ENCODE results near the gene OLIG1. TPM values are rescaled to one million over a fixed set of nuclear protein-coding genes. Genes with fewer than 3 reads are reported as not detected.

The OLIG1 gene
- total RNA-seq, 2 donors from 2014 or later = not detected

DNA sequence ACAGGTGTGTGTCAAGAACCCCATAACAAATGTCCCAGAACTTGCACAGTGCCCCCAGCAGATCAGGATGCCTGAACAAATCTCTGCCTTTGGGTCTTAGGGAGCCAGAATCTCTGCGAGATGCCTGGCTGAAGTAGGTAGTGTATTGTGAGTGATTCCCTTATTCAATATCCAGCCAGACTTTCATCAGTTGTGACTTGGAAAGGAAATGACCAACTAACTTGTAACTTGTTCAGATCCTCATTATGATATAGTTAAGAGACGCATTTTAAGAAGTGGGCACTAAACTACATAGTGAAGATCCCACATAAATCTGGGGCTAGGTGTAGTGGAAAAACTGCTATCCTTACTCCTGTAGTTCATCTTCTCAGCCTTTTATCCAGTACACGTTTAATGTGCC, 32.4 kb upstream of the OLIG1 start:
- intact Hi-C loops (cut with DNase I) = loop anchor here (10.0 kb wide), 1 partner anchor 127 kb away; no protein-coding TSS in a partner anchor
- peaks cover 20% of the 10 kb centered on the region for H3K27me3 ChIP-seq
- no peak for DNase-seq
- no peaks in the 10 kb centered on the region for H3K4me1 ChIP-seq
- no peaks in the 10 kb centered on the region for H3K36me3 ChIP-seq
- H3K9ac ChIP-seq (ENCODE audit: low read depth in 2 of 2, low read length in 2 of 2) = no peak overlapping the region
- H3K27ac ChIP-seq = no peak overlapping the region
- H3K9me3 ChIP-seq = no peaks in the 10 kb centered on the region
- TF ChIP-seq, protein P1, sequence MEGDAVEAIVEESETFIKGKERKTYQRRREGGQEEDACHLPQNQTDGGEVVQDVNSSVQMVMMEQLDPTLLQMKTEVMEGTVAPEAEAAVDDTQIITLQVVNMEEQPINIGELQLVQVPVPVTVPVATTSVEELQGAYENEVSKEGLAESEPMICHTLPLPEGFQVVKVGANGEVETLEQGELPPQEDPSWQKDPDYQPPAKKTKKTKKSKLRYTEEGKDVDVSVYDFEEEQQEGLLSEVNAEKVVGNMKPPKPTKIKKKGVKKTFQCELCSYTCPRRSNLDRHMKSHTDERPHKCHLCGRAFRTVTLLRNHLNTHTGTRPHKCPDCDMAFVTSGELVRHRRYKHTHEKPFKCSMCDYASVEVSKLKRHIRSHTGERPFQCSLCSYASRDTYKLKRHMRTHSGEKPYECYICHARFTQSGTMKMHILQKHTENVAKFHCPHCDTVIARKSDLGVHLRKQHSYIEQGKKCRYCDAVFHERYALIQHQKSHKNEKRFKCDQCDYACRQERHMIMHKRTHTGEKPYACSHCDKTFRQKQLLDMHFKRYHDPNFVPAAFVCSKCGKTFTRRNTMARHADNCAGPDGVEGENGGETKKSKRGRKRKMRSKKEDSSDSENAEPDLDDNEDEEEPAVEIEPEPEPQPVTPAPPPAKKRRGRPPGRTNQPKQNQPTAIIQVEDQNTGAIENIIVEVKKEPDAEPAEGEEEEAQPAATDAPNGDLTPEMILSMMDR (IDR thresholded peaks at IDR 0.05) = no peak
- H3K4me3 ChIP-seq = no peak overlapping the region

DNA sequence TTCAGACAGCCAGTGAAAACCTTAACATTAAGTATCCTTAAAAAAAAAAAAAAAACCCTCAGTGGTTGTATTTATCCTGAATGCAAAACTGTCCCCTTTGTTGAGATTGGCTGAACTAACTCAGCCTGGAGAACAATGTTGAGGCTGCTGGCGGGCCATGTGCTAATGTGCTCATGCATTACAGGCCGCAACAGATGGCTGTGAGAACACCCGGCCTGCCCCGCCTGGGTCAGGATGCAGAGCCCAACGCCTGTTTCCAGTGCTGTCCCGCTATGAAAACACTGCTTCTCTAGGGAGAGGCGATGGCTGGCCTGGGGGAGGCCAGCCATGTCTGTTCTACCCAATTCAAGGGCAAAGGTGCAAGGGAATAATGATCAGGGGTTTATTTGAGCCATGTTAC, 30.4 kb upstream of the OLIG1 start:
- H3K27me3 ChIP-seq = peaks cover 3% of the 10 kb centered on the region
- intact Hi-C loops (cut with DNase I) = loop anchor here (10.0 kb wide), 1 partner anchor 125 kb away; no protein-coding TSS in a partner anchor
- no peak overlapping the region for H3K9ac ChIP-seq (ENCODE audit: low read depth in 2 of 2, low read length in 2 of 2)
- H3K4me3 ChIP-seq = no peak overlapping the region
- TF ChIP-seq, protein P1 (IDR thresholded peaks at IDR 0.05) = no peak
- H3K36me3 ChIP-seq = no peaks in the 10 kb centered on the region
- H3K4me1 ChIP-seq = no peaks in the 10 kb centered on the region
- H3K27ac ChIP-seq = no peak overlapping the region
- H3K9me3 ChIP-seq = no peaks in the 10 kb centered on the region
- DNase-seq = no peak

DNA sequence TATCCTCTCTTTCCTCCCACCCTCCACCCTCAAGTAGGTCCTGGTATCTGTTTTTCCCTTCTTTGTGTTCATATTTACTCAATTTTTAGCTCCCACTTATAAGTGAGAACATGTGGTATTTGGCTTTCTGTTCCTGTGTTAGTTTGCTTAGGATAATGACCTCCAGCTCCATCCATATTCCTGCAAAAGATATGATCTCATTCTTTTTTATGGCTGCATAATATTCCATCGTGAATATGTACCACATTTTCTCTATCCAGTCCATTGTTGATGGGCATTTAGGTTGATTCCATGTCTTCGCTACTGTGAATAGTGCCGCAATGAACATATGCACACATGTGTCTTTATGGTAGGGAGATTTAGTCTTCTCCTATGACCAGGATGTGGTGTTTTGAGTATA, 29.7 kb upstream of the OLIG1 start:
- H3K27ac ChIP-seq = no peak overlapping the region
- H3K27me3 ChIP-seq = no peaks in the 10 kb centered on the region
- H3K4me3 ChIP-seq = no peak overlapping the region
- H3K9me3 ChIP-seq = no peaks in the 10 kb centered on the region
- intact Hi-C loops (cut with DNase I) = no loop called here
- no peaks in the 10 kb centered on the region for H3K36me3 ChIP-seq
- TF ChIP-seq, protein P1 (IDR thresholded peaks at IDR 0.05) = no peak
- no peak overlapping the region for H3K9ac ChIP-seq (ENCODE audit: low read depth in 2 of 2, low read length in 2 of 2)
- H3K4me1 ChIP-seq = no peaks in the 10 kb centered on the region
- DNase-seq = no peak

DNA sequence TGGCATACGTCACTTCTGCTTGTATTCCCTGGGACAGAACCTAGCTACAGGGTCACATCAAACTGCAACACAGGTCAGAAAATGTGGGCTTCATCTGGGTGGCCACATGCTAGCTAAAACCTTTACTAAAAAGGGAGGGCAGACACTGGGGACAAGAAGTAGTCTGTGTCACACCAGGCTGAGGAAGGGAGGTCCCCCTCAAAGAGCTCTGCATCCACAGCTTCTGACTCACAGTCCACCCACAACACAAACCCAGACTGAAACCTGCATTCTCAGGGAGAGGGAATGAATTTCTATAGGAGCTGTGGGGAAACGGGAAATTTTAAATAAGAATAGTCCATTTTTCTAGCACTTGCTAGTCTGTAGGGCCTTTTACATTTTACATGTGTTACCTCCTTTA, 28.0 kb upstream of the OLIG1 start:
- H3K9me3 ChIP-seq = no peaks in the 10 kb centered on the region
- TF ChIP-seq, protein P1 (IDR thresholded peaks at IDR 0.05) = no peak
- intact Hi-C loops (cut with DNase I) = no loop called here
- H3K27ac ChIP-seq = no peak overlapping the region
- H3K9ac ChIP-seq (ENCODE audit: low read depth in 2 of 2, low read length in 2 of 2) = no peak overlapping the region
- DNase-seq = no peak
- H3K36me3 ChIP-seq = no peaks in the 10 kb centered on the region
- H3K4me3 ChIP-seq = no peak overlapping the region
- no peaks in the 10 kb centered on the region for H3K4me1 ChIP-seq
- H3K27me3 ChIP-seq = no peaks in the 10 kb centered on the region

DNA sequence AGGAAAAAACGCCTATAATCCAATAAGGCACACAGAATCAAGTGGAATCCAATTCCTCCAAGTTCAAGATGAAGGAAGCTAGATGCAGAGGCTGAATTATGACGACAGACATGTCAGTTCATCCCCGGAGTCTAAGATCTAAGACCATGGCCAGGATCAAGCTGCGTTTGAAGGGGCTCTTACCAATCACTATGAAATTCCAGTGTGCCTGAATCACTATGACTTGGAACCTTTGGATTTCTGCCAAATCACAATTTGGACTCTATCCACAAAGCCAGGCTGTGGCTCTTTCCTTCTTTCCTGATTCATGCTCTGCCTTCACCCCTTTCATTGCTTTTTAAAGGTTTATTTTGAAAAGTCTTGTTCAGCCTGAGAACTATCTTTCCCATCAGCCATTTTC, 27.1 kb upstream of the OLIG1 start:
- no peak overlapping the region for H3K9ac ChIP-seq (ENCODE audit: low read depth in 2 of 2, low read length in 2 of 2)
- intact Hi-C loops (cut with DNase I) = no loop called here
- no peak overlapping the region for H3K4me3 ChIP-seq
- no peaks in the 10 kb centered on the region for H3K36me3 ChIP-seq
- H3K4me1 ChIP-seq = no peaks in the 10 kb centered on the region
- H3K27me3 ChIP-seq = no peaks in the 10 kb centered on the region
- H3K9me3 ChIP-seq = no peaks in the 10 kb centered on the region
- TF ChIP-seq, protein P1 (IDR thresholded peaks at IDR 0.05) = no peak
- no peak for DNase-seq
- H3K27ac ChIP-seq = no peak overlapping the region

DNA sequence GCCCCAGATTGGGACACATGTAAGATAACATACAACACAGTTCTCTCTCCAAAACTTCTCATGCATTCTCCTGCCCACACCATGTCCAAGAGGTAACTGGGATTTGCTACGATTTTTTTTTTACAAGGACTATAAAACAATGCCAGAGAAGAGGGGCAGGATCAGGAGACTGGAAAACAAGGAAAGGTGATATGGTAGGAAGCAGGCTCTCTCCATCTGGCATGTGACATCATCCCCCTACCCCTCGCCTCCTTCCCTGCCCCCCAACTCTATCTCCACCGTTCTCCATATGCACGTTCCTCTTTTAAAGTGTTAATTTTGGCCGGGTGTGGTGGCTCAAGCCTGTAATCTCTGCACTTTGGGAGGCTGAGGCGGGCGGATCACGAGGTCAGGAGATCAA, 23.5 kb upstream of the OLIG1 start:
- no peaks in the 10 kb centered on the region for H3K27me3 ChIP-seq
- TF ChIP-seq, protein P1 (IDR thresholded peaks at IDR 0.05) = no peak

More for the DNA sequence above, 23.5 kb upstream of the OLIG1 start:
- intact Hi-C loops (cut with DNase I) = no loop called here
- no peak for DNase-seq
- Histone ChIP-seq H3K4me1 (no peaks in the 10 kb centered on the region), H3K36me3 (no peaks in the 10 kb centered on the region), H3K4me3 (no peak overlapping the region), H3K9me3 (no peaks in the 10 kb centered on the region), H3K27ac (no peak overlapping the region), H3K9ac (ENCODE audit: low read depth in 2 of 2, low read length in 2 of 2) (no peak overlapping the region)

Measured in colonic mucosa (tissue), 4 donors.